HG02973 (cell line): ENCODE data around the gene XAGE1B.
"Not testable (repeated sequence)": the region's sequence is repeated elsewhere in the genome, so short reads cannot be mapped to it uniquely, and the experiment has no call there.

Source experiments
- ATAC-seq: cut with Tn5 transposase; IDR thresholded peaks from one replicate; pipeline ENCODE4 v1.9.1; 2021; ENCODE audit warnings: moderate library complexity; ENCODE audit not compliant: unreplicated experiment

Gene XAGE1B, protein sequence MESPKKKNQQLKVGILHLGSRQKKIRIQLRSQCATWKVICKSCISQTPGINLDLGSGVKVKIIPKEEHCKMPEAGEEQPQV

DNA sequence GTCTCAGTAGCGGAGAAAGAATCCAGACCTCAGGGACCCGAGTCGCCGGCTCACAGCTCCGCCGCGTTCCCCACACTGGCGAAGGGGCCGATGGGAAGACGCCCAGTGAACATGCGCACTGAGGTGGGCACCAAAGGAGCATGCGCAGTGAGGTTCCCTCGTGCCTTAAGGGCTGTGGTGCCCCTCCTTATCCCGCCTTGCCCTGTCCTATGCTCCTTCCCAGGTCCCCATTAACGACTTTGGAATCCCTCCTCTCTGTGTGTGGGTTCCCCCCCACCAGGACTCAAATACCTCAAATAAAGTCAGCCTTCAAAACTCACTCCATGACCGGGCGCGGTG, at the start of gene XAGE1B:
XAGE1B (minus strand) TSS at position 77 of the 339 bp plus-strand sequence. CDS start 1,536 bp downstream, outside the sequence.
- not testable (repeated sequence) for ATAC-seq

DNA sequence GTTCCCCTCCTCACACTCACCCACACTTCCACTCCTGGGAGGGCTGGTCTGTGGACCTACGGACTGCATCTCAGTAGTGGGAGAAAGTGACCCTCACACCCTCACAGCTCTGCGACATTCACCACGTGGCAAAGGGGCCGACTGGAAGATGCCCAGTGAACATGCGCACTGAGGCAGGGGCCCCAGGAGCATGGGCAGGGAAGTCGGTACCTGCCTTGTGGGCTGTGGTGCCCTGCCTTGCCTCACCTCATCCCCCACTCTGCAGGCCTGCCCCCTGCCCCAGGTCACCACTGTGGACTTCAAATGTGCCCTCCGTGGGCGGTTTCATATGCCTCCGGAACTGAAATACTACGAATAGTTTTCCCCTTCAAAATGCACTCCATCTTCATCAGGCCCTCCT, 46.2 kb upstream of the XAGE1B start:
- ATAC-seq: no peak

DNA sequence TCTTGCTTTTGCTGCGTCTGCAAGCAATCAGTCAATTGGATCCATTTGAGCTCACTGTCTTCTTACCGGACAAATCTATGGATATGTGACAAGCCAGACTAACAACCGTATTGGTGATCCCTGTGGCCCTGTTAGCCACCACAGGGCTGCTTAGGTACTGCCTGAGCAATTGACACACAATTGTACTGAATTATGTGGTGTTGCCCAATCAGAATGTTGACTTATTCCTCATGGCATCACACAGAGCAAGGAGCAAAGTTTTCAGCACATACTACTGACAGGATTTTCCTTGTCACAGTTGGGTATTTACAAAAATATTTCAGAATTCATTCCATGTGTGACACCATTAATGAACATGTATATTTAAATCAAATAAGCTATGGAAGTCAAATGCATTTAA, 41.3 kb upstream of the XAGE1B start:
- no peak for ATAC-seq

DNA sequence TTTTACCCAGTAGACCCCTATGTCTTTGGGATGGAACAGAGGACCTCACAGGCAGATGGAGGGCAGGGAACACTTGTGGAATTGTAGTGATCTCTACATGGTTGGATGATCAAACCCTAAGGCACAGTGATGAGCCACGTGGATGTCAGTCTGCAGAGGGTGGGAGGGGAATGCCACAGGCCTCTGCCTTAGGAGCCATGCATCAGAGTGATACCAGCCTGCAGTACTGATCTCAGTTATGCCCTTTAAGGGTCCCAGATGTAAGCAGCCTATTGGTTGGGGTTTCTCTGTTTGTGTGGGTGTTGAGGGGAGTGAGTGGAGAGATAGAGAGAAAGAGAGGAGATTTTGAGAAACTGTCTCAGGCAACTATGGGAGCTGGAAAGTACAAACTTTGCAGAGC, 39.9 kb upstream of the XAGE1B start:
- ATAC-seq: no peak

DNA sequence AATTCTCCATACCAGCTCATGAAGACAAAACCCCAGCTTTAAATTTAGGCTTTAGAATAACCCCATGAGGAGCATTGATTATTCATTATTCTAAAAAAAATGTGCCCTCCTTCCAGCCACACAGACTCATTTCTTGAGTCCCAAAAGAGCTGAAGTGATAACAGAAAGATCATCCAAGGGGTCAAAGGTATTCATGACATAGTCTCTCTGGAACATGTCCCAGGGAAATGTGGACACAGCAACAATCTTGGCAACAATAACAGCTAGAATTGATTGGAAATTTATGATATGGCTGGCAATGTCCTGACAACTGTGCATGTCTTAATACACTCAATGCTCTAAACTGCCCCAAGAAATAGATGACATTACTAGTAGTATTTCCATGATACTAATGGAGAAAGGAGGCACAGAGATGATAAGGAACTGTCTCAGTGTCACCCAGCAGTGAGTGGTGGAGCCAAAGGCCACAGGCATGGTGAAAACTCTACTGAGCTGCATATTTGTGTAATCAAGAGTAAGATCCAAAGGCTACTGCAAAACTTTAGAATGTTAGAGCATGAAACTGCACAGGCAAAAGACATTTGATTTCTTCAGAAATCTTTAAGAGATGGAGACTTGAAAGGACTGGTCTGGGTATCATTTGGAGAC, 37.3 kb upstream of the XAGE1B start:
- ATAC-seq: no peak

DNA sequence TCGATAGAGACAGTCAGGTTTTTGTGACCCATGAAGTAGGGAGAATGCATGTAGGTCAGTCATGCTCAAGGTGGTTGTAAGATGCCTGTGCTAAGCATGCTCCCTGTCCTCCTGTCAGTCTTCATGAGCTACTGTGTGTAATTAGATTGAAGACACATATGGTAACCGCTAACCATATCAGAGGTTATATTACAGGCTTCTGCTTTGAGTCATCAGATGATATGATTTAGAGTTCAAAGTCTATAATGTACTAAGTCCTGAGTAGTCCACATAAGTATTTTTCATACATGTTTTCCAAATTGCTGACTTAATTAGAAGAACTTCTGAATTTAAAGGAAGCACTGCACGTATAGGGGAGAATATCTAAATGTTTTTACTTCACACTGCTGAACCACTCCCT, 31.9 kb upstream of the XAGE1B start:
- not testable (repeated sequence) for ATAC-seq

DNA sequence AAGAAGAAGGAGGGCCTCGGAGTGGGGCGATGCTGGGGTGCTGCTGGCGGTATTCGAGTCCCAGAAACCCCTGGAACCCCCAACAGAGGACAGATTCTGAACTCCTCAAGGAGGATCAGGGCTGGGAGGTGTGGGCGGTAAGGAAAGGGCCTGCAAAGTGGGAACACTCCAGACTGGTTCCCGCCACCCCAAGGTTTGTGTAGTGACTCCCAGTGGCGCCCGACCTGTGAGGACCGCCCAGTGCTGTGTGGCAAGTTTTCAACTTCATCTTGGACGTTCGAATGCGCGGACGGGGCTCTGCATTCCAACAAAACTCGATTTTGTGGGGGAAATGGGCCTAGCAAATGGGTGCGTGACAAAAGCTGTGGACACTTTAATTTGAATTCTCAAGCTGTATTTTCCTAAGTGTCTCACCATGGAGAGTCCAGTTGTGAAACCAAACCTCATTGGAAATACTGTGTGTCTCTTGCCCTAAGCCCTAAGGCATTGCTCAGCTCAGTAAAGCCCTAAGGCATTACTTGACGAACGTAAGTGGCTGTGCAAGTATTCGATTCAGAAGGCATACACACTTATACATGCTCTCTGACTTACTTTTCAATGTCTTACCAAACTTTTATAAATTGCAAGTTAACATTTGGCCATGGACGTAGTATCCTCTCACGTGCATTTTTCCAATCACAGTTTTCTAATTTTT, 27.4 kb upstream of the XAGE1B start:
- no peak for ATAC-seq

DNA sequence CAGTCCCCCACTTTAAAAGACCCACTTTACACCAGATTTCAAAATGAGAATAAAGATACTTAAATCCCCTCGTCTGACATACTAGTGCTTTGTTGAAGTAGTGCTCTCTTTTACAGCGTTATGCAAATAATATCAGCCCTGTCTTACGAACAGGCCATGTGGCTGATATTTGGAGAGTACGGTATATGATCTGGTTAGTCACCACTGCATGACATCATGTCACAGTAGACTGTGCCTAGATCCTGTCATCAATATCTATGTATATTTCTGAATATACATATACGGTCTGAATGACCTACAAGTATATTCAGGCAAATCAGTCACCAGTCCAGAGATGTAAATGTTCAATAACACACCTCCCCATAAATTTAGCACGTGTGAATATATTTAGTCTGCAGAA, 25.4 kb upstream of the XAGE1B start:
- ATAC-seq: no peak

DNA sequence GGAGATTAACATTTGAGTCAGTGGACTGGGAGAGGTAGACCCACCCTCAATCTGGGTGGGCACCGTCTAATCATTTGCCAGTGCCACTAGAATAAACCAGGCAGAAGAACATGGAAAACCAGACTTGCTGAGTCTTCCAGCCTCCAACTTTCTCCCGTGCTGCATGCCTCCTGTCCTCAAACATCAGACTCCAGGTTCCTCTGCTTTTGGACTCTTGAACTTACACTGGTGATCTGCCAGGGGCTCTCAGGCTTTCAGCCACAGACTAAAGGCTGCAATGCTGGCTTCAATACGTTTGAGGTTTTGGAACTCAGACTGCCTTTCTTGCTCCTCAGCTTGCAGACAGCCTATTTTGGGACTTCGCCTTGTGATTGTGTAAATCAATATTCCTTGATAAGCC, 24.2 kb upstream of the XAGE1B start:
- ATAC-seq: not testable (repeated sequence)

DNA sequence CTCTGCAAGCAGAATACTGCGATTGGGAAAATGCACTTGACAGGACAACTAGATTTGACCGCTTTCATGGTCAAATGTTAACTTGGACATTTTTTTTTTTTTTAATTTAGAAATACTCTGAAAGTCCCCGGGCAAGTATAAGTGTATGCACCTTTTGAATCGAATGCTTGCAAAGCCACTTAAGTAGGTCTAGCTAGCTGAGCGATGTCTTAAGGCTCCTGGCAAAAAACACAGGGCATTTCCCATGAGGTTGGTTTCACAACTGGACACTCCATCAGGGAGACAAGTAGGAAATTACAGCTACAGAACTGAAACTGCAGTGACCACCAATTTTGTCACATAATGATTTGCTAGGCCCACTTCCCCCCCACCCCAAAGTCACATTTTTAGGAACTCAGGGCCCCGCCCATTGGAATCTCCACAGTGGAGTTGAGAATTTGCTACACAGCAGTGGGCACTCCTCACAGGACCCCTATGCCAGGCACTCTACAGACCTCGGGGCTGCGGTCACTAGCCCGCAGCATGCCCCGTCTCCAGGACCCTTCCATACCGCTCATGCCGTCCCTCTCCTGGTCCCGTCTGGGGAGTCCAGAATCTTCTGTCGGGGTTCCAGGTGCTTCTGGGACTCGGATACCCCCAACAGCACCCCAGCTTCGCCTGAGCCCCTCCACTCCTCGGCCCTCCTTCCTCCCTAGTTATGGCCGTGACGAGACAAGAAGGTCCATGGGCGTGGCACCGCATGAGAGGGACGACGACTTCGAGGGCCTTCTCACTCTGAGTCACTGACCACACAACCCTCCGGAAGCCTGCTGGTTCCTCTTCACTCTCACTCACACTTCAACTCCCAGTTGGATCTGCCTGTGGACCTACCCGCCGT, 515 bp downstream of the XAGE1B start:
- not testable (repeated sequence) for ATAC-seq

DNA sequence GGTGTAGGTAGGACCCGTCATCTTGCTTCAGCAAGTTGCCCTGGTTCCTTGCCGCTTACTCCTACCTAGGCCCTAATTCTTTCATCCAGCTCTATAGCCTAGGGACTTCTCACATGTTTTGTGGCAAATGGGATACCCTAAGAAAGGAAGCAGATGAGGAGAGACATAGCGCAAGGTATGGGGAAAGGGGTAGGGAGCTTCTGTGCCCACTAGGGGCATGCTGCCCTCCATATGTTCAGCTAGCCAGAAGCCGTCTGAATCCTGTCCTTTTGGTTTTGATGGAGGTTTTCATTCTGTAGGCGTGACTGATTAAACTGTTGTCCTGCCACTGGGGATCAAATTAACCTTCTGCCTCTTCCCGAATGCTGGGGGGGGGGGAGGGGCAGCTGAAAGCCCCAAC, 5.7 kb downstream of the XAGE1B start:
- ATAC-seq: not testable (repeated sequence)

DNA sequence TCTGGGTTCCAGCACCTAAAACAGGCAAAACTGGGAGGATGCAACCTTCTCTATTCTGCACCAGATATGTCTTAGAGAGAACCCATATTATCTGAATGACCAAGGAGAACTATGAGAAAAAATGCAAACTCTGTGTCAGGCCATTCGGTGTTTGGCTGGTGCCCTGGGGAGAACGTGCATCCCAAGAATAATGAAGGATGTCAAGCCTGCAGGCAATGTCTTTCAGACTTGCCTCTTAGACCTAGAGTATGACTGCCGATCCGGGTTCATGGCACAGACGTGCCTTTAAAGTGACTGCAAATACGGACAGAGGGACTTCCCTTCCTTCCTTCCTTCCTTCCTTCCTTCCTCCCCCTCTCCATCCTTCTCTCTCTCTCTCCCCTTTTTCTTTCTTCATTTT, 6.9 kb downstream of the XAGE1B start:
- ATAC-seq: no peak

DNA sequence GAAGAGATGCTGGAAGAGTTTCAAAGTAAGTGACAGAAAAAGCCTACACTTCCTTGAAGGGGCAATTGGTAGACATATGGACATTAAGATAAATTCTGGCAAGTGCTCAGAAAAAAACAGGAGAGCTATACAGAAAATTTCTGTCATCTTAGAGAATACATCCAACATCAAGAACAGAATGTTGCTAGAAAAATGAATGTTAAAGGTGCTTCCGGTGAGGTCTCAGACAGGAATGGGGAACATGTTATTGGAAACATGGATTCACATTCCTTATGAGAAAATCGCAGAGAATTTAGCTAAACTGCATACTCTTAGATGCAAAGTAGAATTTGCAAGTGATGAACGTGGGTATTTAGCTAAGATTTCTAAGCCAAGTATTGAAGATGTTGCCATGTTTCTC, 9.5 kb downstream of the XAGE1B start:
- ATAC-seq: no peak

DNA sequence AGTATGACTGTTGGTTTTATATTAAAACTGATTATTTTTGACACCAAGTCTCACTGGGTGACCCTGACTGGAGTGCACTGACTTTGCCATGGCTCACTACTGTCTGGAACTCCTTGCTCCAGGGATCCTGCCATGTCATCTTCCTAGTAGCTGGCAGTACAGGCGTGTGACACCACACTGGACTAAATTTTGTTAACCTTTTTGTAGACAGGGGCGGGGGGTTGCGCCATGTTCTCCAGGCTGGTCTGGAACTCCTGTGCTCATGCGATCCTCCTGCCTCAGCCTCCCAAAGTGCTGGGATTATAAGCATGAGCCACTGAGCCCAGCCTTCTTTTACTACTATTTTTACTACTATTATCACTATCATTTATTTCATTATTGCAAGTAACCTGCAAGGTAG, 12.3 kb downstream of the XAGE1B start:
- ATAC-seq: no peak

DNA sequence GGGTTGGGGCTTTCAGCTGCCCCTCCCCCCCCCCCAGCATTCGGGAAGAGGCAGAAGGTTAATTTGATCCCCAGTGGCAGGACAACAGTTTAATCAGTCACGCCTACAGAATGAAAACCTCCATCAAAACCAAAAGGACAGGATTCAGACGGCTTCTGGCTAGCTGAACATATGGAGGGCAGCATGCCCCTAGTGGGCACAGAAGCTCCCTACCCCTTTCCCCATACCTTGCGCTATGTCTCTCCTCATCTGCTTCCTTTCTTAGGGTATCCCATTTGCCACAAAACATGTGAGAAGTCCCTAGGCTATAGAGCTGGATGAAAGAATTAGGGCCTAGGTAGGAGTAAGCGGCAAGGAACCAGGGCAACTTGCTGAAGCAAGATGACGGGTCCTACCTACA, 15.5 kb downstream of the XAGE1B start:
- not testable (repeated sequence) for ATAC-seq

DNA sequence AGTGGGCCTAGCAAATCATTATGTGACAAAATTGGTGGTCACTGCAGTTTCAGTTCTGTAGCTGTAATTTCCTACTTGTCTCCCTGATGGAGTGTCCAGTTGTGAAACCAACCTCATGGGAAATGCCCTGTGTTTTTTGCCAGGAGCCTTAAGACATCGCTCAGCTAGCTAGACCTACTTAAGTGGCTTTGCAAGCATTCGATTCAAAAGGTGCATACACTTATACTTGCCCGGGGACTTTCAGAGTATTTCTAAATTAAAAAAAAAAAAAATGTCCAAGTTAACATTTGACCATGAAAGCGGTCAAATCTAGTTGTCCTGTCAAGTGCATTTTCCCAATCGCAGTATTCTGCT, 20.5 kb downstream of the XAGE1B start:
- ATAC-seq: not testable (repeated sequence)

DNA sequence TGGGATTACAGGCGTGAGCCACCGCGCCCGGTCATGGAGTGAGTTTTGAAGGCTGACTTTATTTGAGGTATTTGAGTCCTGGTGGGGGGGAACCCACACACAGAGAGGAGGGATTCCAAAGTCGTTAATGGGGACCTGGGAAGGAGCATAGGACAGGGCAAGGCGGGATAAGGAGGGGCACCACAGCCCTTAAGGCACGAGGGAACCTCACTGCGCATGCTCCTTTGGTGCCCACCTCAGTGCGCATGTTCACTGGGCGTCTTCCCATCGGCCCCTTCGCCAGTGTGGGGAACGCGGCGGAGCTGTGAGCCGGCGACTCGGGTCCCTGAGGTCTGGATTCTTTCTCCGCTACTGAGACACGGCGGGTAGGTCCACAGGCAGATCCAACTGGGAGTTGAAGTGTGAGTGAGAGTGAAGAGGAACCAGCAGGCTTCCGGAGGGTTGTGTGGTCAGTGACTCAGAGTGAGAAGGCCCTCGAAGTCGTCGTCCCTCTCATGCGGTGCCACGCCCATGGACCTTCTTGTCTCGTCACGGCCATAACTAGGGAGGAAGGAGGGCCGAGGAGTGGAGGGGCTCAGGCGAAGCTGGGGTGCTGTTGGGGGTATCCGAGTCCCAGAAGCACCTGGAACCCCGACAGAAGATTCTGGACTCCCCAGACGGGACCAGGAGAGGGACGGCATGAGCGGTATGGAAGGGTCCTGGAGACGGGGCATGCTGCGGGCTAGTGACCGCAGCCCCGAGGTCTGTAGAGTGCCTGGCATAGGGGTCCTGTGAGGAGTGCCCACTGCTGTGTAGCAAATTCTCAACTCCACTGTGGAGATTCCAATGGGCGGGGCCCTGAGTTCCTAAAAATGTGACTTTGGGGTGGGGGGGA, 21.1 kb downstream of the XAGE1B start, which contains the start of gene XAGE1A:
XAGE1A (plus strand) TSS at position 264 of the 874 bp plus-strand sequence. CDS start 1,554 bp downstream, outside the sequence.
- not testable (repeated sequence) for ATAC-seq

DNA sequence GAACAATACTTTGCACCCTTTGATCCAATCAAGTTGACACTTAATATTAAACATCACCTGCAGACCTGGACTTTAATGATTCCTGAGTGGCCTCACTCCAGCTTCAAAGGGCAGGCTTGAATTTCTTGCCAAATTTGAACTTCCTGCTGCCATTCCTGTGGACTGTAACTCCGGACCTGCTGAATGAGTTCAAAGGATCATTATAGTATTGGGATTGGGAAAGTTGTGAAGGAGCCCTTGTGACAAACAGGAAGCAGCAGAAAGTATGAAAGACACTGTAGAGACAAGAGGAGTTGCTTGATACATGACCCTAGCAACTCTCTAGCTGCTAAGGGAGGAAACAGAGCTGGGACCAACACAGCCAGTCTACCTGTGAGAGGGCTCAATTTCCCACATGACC, 45.6 kb downstream of the XAGE1B start:
- not testable (repeated sequence) for ATAC-seq
